HCT116 (cell line): ENCODE results near the gene PPIH. TPM values are rescaled to one million over a fixed set of nuclear protein-coding genes. Genes with fewer than 3 reads are reported as not detected.

Experiments used
- ATAC-seq: fragments of 200-7000 bp; cut with Tn5 transposase; 2 replicates; pipeline ENCODE4 v1.9.1; 2020; ENCODE audit warnings: mild to moderate bottlenecking, moderate library complexity
- BruUV-seq: library from RNA; stranded (reverse); fragments of 400-500 nt; replicated peaks from 2 replicates; lab custom pipeline; 2021; lab: Mats Ljungman, UMichigan
- CTCF ChIA-PET: fragments of 300-600 bp; sonication (Branson Sonifier 250); formaldehyde crosslinking; loops from one replicate; lab custom pipeline; 2021; ENCODE audit warnings: antibody characterized with exemption; lab: Charles Lee
- POLR2A ChIA-PET: fragments of 300-600, 350-600 bp; sonication (Branson Sonifier 250); formaldehyde crosslinking; loops from one replicate; lab custom pipeline; 2021; ENCODE audit warnings: antibody characterized with exemption; lab: Charles Lee
- RAD21 ChIA-PET, 2 experiments: fragments of 300-600 bp; sonication (Branson Sonifier 250); formaldehyde crosslinking; loops; one replicate each; lab custom pipeline; 2023; ENCODE audit warnings: low total read pairs in 2 of 2; ENCODE audit not compliant: uncharacterized antibody in 2 of 2, unreplicated experiment in 2 of 2, low non-redundant PET in 1 of 2; lab: Charles Lee
- DNase-seq: peaks from one replicate; pipeline ENCODE4 v3.0.0-alpha.2; 2010; ENCODE audit warnings: low read depth, low spot score
- H2AFZ ChIP-seq: fragments of 200-600 bp; shearing (Covaris generic), sonication (generic); 2 replicates; pipeline ENCODE4 v1.6.1; 2017; ENCODE audit warnings: low read depth, mixed run types, mixed read lengths, antibody characterized with exemption, low read length; ENCODE audit not compliant: poor library complexity, severe bottlenecking
- H3K27ac ChIP-seq: 2 replicates; pipeline ENCODE4 v1.5.1; 2012; ENCODE audit warnings: low read depth, low read length
- H3K27me3 ChIP-seq: fragments of 200-600 bp; sonication (generic); 2 replicates; pipeline ENCODE4 v1.6.1; 2016; ENCODE audit warnings: mixed run types, low read length, mixed read lengths; ENCODE audit not compliant: insufficient read depth
- H3K36me3 ChIP-seq, 2 experiments: fragments of 200-500 bp in 1 of 2; fragments of 200-600 bp in 1 of 2; sonication (Bioruptor generic) in 1 of 2; sonication (generic) in 1 of 2; 2 replicates each; pipeline versions ENCODE4 v1.5.1 to v1.6.1; 2014 to 2016; ENCODE audit warnings: low read length in 2 of 2, inconsistent platforms in 1 of 2, mixed read lengths in 1 of 2, mixed run types in 1 of 2; ENCODE audit not compliant: insufficient read depth in 2 of 2, control insufficient read depth in 1 of 2
- H3K4me1 ChIP-seq, 2 experiments: fragments of 200-600 bp in 1 of 2; sonication (generic) in 1 of 2; 2 replicates each; pipeline versions ENCODE4 v1.5.1 to v1.6.1; 2012 to 2017; ENCODE audit warnings: low read length in 2 of 2, inconsistent platforms in 1 of 2, mild to moderate bottlenecking in 1 of 2, mixed read lengths in 1 of 2, mixed run types in 1 of 2, moderate library complexity in 1 of 2; ENCODE audit not compliant: insufficient read depth in 2 of 2, control insufficient read depth in 1 of 2
- H3K4me2 ChIP-seq: fragments of 200-600 bp; sonication (generic); 2 replicates; pipeline ENCODE4 v1.6.1; 2017; ENCODE audit warnings: mixed run types, low read length, mixed read lengths
- H3K4me3 ChIP-seq, 2 experiments: fragments of 200-600 bp in 1 of 2; sonication (generic) in 1 of 2; replicated peaks in 1 of 2; 2 replicates each; pipeline ENCODE4 v1.5.1; 2011 to 2016; ENCODE audit warnings: low read length in 2 of 2, control low read depth in 1 of 2, low read depth in 1 of 2, mild to moderate bottlenecking in 1 of 2, mixed read lengths in 1 of 2, mixed run types in 1 of 2
- H3K79me2 ChIP-seq: fragments of 200-600 bp; sonication (generic); 2 replicates; pipeline ENCODE4 v1.6.1; 2017; ENCODE audit warnings: mild to moderate bottlenecking, mixed run types, low read length, moderate library complexity, mixed read lengths; ENCODE audit not compliant: insufficient read depth
- H3K9ac ChIP-seq: fragments of 200-600 bp; sonication (generic); 2 replicates; pipeline ENCODE4 v1.6.1; 2016; ENCODE audit warnings: low read length, mixed read lengths
- H3K9me2 ChIP-seq: fragments of 200-600 bp; sonication (generic), shearing (Covaris generic); 2 replicates; pipeline ENCODE4 v1.6.1; 2017; ENCODE audit warnings: mixed run types, mild to moderate bottlenecking, moderate library complexity; ENCODE audit not compliant: insufficient read depth
- H3K9me3 ChIP-seq, 2 experiments: fragments of 200-500 bp in 1 of 2; fragments of 200-600 bp in 1 of 2; sonication (Bioruptor generic) in 1 of 2; sonication (generic) in 1 of 2; 2 replicates each; pipeline ENCODE4 v1.6.1; 2014 to 2017; ENCODE audit warnings: low read length in 2 of 2, mixed read lengths in 2 of 2, inconsistent platforms in 1 of 2, low read depth in 1 of 2, mild to moderate bottlenecking in 1 of 2, mixed run types in 1 of 2, moderate library complexity in 1 of 2; ENCODE audit not compliant: control insufficient read depth in 1 of 2, insufficient read depth in 1 of 2
- H4K20me1 ChIP-seq: fragments of 200-600 bp; sonication (generic), shearing (Covaris generic); 2 replicates; pipeline ENCODE4 v1.6.1; 2017; ENCODE audit warnings: mixed run types, mild to moderate bottlenecking, moderate library complexity; ENCODE audit not compliant: insufficient read depth
- ATF3 ChIP-seq: IDR thresholded peaks from 2 replicates; pipeline ENCODE4 v1.6.1; 2012
- CEBPB ChIP-seq: IDR thresholded peaks from 2 replicates; pipeline ENCODE4 v1.6.1; 2012; ENCODE audit warnings: low read depth
- ELF1 ChIP-seq: IDR thresholded peaks from 2 replicates; pipeline ENCODE4 v1.6.1; 2012; ENCODE audit warnings: low read depth, borderline replicate concordance
- EZH2 ChIP-seq: fragments of 200-600 bp; sonication (generic); IDR thresholded peaks from 2 replicates; pipeline ENCODE4 v1.6.1; 2017; ENCODE audit warnings: antibody characterized with exemption, mixed run types
- FOSL1 ChIP-seq: IDR thresholded peaks from 2 replicates; pipeline ENCODE4 v1.6.1; 2012; ENCODE audit warnings: low read depth
- POLR2A ChIP-seq: IDR thresholded peaks from 2 replicates; pipeline ENCODE4 v1.7.0; 2011; ENCODE audit warnings: borderline replicate concordance; ENCODE audit not compliant: insufficient read depth, insufficient read length; ENCODE audit errors: extremely low read depth
- RAD21 ChIP-seq: IDR thresholded peaks from 2 replicates; pipeline ENCODE4 v1.6.1; 2012; ENCODE audit warnings: low read depth, mild to moderate bottlenecking
- REST ChIP-seq: IDR thresholded peaks from 2 replicates; pipeline ENCODE4 v1.6.1; 2012; ENCODE audit warnings: low read depth
- SIN3A ChIP-seq: IDR thresholded peaks from 2 replicates; pipeline ENCODE4 v1.6.1; 2012; ENCODE audit warnings: low read depth
- intact Hi-C: fragments of 100-400 bp; cut with micrococcal nuclease; formaldehyde crosslinking; loops from 2 replicates; pipeline ENCODE4 v1.10.0; 2022
- total RNA-seq: library from RNA; stranded (reverse); gene quantifications from one replicate; pipeline ENCODE4 v1.2.1, GENCODE V29; 2021; ENCODE audit not compliant: unreplicated experiment

The PPIH gene
- total RNA-seq, 1 experiment from 2014 or later = 100 TPM

- Histone ChIP-seq H3K79me2 (no peaks in the 10 kb centered on the region), H3K27ac (no peak overlapping the region), H3K27me3 (no peaks in the 10 kb centered on the region), H3K9ac (no peak overlapping the region), H3K9me3 (no peaks in the 10 kb centered on the region), H3K4me3 (no peak overlapping the region), H3K4me1 (no peaks in the 10 kb centered on the region), H2AFZ (no peak overlapping the region), H3K36me3 (peaks cover 42 to 54% of the 10 kb centered on the region in 2 experiments), H4K20me1 (no peaks in the 10 kb centered on the region; the same call in 1 of the 2 replicates), H3K4me2 (no peak overlapping the region), H3K9me2 (no peaks in the 10 kb centered on the region)
- TF ChIP-seq CEBPB (no peak), ELF1 (no peak), FOSL1 (no peak), ATF3 (no peak), RAD21 (no peak), SIN3A (no peak), POLR2A (no peak), EZH2 (no peak), REST (no peak)
- intact Hi-C loops = no loop called here
- BruUV-seq = no TSS peak
- ATAC-seq (no peak), DNase-seq (no peak)
- POLR2A ChIA-PET = interaction anchor here (1.5 kb wide), 1 partner anchor 12 kb away, joined by 3 read pairs; the partner anchor contains the start of gene YBX1
- RAD21 ChIA-PET = no interaction called here
- CTCF ChIA-PET = no interaction called here
These were observed 12.2 kb downstream of the PPIH start for GRCh38 chr1:42670425-42670824.
